HepG2 (cell line): ENCODE results near the gene CRYBA2. TPM values are rescaled to one million over a fixed set of nuclear protein-coding genes. Genes with fewer than 3 reads are reported as not detected.

Source experiments
- ATAC-seq: fragments of 200-7000 bp; cut with Tn5 transposase; 3 replicates; pipeline ENCODE4 v1.9.1; 2020; ENCODE audit warnings: mild to moderate bottlenecking, moderate library complexity
- BruUV-seq: library from RNA; stranded (reverse); fragments of 400-500 nt; replicated peaks from 2 replicates; lab custom pipeline; 2021; lab: Mats Ljungman, UMichigan
- CTCF ChIA-PET: fragments of 300-600 bp; formaldehyde crosslinking; extraction: SDS; loops from one replicate; lab custom pipeline; 2021; ENCODE audit warnings: low total read pairs, inconsistent platforms, low intra/inter-chr PET ratio; lab: Yijun Ruan, JAX
- POLR2A ChIA-PET: fragments of 350-600 bp; sonication (Branson Sonifier 250); formaldehyde crosslinking; loops from one replicate; lab custom pipeline; 2020; ENCODE audit warnings: antibody characterized with exemption, inconsistent platforms; lab: Yijun Ruan, JAX
- DNase-seq: peaks from one replicate; pipeline ENCODE4 v3.0.0-alpha.2; 2015; ENCODE audit warnings: low spot score
- FAIRE-seq: peaks from 3 replicates; lab custom pipeline; 2011; peaks lifted over from hg19 to GRCh38; lab: Jason Lieb, UNC
- H2AFZ ChIP-seq: one replicate; pipeline ENCODE4 v1.6.1; 2011; ENCODE audit warnings: low read length, inconsistent platforms
- H3K27ac ChIP-seq: fragments of 300-600 bp; 3 replicates; pipeline ENCODE4 v1.8.0; 2011; ENCODE audit warnings: mixed run types, mild to moderate bottlenecking, mixed read lengths, low read length, inconsistent platforms; ENCODE audit not compliant: insufficient read depth; ENCODE audit errors: extremely low read length
- H3K27me3 ChIP-seq, 2 experiments: fragments of 200-600 bp in 1 of 2; 2 replicates in 1 of 2; 3 replicates in 1 of 2; pipeline versions ENCODE4 v1.6.0 to v1.8.0; 2011; ENCODE audit warnings: low read length in 2 of 2, mild to moderate bottlenecking in 2 of 2, moderate library complexity in 2 of 2, inconsistent platforms in 1 of 2; ENCODE audit not compliant: insufficient read depth in 2 of 2, control insufficient read depth in 1 of 2
- H3K36me3 ChIP-seq, 2 experiments: fragments of 200-600 bp in 1 of 2; replicated peaks in 1 of 2; 2 replicates in 1 of 2; 3 replicates in 1 of 2; pipeline versions ENCODE4 v1.5.1 to v1.8.0; 2011; ENCODE audit warnings: low read length in 2 of 2, inconsistent platforms in 1 of 2; ENCODE audit not compliant: insufficient read depth in 2 of 2, control insufficient read depth in 1 of 2
- H3K4me1 ChIP-seq: 2 replicates; pipeline ENCODE4 v1.5.1; 2012; ENCODE audit warnings: low read length, inconsistent platforms; ENCODE audit not compliant: insufficient read depth
- H3K4me2 ChIP-seq: 2 replicates; pipeline ENCODE4 v1.6.0; 2011; ENCODE audit warnings: low read depth, low read length, inconsistent platforms
- H3K4me3 ChIP-seq, 3 experiments: fragments of 200-600 bp in 1 of 3; sonication (generic), shearing (Covaris generic) in 1 of 3; replicated peaks in 1 of 3; 2 replicates each; pipeline ENCODE4 v1.5.1; 2011 to 2016; ENCODE audit warnings: low read length in 3 of 3, inconsistent platforms in 2 of 3, low read depth in 2 of 3, mild to moderate bottlenecking in 2 of 3, control low read depth in 1 of 3, mixed read lengths in 1 of 3; ENCODE audit not compliant: insufficient read depth in 1 of 3
- H3K79me2 ChIP-seq: one replicate; pipeline ENCODE4 v1.6.1; 2011; ENCODE audit warnings: low read length, inconsistent platforms; ENCODE audit not compliant: insufficient read depth
- H3K9ac ChIP-seq: 2 replicates; pipeline ENCODE4 v1.6.0; 2011; ENCODE audit warnings: mild to moderate bottlenecking, low read depth, low read length, inconsistent platforms; ENCODE audit not compliant: insufficient read depth
- H3K9me3 ChIP-seq: 2 replicates; pipeline ENCODE4 v1.5.1; 2012; ENCODE audit warnings: mild to moderate bottlenecking, low read length
- H4K20me1 ChIP-seq: 2 replicates; pipeline ENCODE4 v1.6.0; 2011; ENCODE audit warnings: inconsistent platforms, mild to moderate bottlenecking, low read length, moderate library complexity; ENCODE audit not compliant: insufficient read depth
- ATF7 ChIP-seq, 2 experiments: fragments of 450-650 bp in 1 of 2; sonication (generic) in 1 of 2; formaldehyde crosslinking in 1 of 2; IDR thresholded peaks; 2 replicates each; pipeline versions ENCODE4 v1.4.0 to v1.6.1; 2016 to 2020; ENCODE audit warnings: antibody characterized with exemption in 1 of 2, mild to moderate bottlenecking in 1 of 2, missing genetic modification reagents in 1 of 2
- FOXA1 ChIP-seq, 2 experiments: fragments of 450-650 bp in 1 of 2; sonication (generic) in 1 of 2; formaldehyde crosslinking in 1 of 2; IDR thresholded peaks; 2 replicates each; pipeline versions ENCODE4 v1.4.0 to v1.6.1; 2016 to 2020; ENCODE audit warnings: missing genetic modification reagents in 1 of 2
- IRF2 ChIP-seq: IDR thresholded peaks from 2 replicates; pipeline ENCODE4 v1.6.1; 2018; ENCODE audit warnings: missing genetic modification reagents, missing compliant biosample characterization
- ISX ChIP-seq: sonication (generic); formaldehyde crosslinking; conservative IDR thresholded peaks from 2 replicates; pipeline ENCODE4 v1.5.0; 2020; ENCODE audit warnings: missing genetic modification reagents
- KLF6 ChIP-seq: IDR thresholded peaks from 2 replicates; pipeline ENCODE4 v1.8.0; 2016; ENCODE audit warnings: missing biosample characterization, missing genetic modification reagents
- NFE2 ChIP-seq: sonication (generic); formaldehyde crosslinking; IDR thresholded peaks from 2 replicates; pipeline ENCODE4 v1.4.0; 2020; ENCODE audit warnings: missing genetic modification reagents
- ZNF678 ChIP-seq: sonication (generic); formaldehyde crosslinking; IDR thresholded peaks from 2 replicates; pipeline ENCODE4 v1.4.0; 2020; ENCODE audit warnings: mild to moderate bottlenecking, missing genetic modification reagents
- WGBS: methylation state at CpG from one replicate; pipeline ENCODE4 v1.1.6; 2017; ENCODE audit warnings: low lambda C conversion rate; 5-methylcytosine and 5-hydroxymethylcytosine counted together
- in situ Hi-C: cut with HindIII; loops from 2 replicates; pipeline ENCODE4 v1.10.0; 2017; ENCODE audit warnings: low pct_unique_long_range_greater_than_20kb; ENCODE audit not compliant: extremely low pct_ligation_motif_present
- intact Hi-C: fragments of 100-400 bp; cut with micrococcal nuclease; formaldehyde crosslinking; loops from one replicate; pipeline ENCODE4 v1.10.0; 2022; ENCODE audit not compliant: unreplicated experiment
- polyA plus RNA-seq, 8 experiments: library from polyadenylated mRNA; depleted of rRNA in 3 of 8; stranded (reverse) in 7 of 8; unstranded in 1 of 8; fragments of >200 nt; fragmentation: Illumina TruSeq in 4 of 8; extraction: Trizol in 4 of 8; gene quantifications; 2 replicates each; pipeline versions ENCODE4 v1.2.1 to v1.2.3, GENCODE V29; 2011 to 2016; ENCODE audit warnings: low read depth in 4 of 8, missing spikeins in 1 of 8, mixed read lengths in 1 of 8; ENCODE audit not compliant: insufficient read depth in 1 of 8
- total RNA-seq, 5 experiments: library from RNA; depleted of rRNA; stranded (reverse); fragments of >200 nt; fragmentation: Illumina TruSeq; extraction: Trizol; gene quantifications; 2 replicates each; pipeline ENCODE4 v1.2.3, GENCODE V29; 2016; ENCODE audit warnings: low read depth in 1 of 5
- TF ChIP-seq, protein P1 (sequence below): IDR thresholded peaks from 2 replicates; pipeline ENCODE4 v1.6.1; 2016; ENCODE audit warnings: missing compliant biosample characterization, missing genetic modification reagents, borderline replicate concordance
- TF ChIP-seq, protein P2 (sequence below): sonication (generic); formaldehyde crosslinking; IDR thresholded peaks from 2 replicates; pipeline ENCODE4 v1.4.0; 2020; ENCODE audit warnings: mild to moderate bottlenecking, low read depth, missing genetic modification reagents
- TF ChIP-seq, protein P3 (sequence below): IDR thresholded peaks from 2 replicates; pipeline ENCODE4 v1.6.1; 2016; ENCODE audit warnings: low read depth

CRYBA2 gene
- total and polyA plus RNA-seq, 2 of the 13 experiments (the other 11 are each of a cell fraction or from before 2014, with no cell fraction given): not detected

DNA sequence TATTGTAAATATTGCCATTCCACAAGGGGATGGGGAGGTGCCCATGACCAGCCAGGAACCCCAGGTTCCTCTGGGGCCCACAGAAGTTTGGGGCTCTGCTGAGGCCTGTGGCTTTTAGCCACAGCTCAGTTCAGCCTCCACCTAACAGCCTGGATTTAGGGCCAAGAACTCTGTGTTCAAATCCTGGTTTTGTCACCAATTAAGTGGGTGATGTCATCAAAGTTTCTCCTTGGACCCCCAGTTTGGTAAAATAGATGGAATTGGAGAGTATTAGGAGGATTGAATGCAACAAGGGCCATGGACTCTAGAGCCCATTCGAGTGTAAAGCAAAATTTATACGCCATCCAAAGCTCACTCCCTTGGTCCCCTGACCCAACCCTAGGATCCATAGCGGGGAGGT, 5.1 kb downstream of the CRYBA2 start (continued):
- TF ChIP-seq, protein P1, sequence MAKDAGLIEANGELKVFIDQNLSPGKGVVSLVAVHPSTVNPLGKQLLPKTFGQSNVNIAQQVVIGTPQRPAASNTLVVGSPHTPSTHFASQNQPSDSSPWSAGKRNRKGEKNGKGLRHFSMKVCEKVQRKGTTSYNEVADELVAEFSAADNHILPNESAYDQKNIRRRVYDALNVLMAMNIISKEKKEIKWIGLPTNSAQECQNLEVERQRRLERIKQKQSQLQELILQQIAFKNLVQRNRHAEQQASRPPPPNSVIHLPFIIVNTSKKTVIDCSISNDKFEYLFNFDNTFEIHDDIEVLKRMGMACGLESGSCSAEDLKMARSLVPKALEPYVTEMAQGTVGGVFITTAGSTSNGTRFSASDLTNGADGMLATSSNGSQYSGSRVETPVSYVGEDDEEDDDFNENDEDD (CRISPR knock-in tag): no peak
- no peak for TF ChIP-seq ISX (CRISPR knock-in tag)
- no peak for TF ChIP-seq KLF6 (CRISPR knock-in tag)
- TF ChIP-seq NFE2 (CRISPR knock-in tag): no peak
- no peak for TF ChIP-seq IRF2
- TF ChIP-seq, protein P2, sequence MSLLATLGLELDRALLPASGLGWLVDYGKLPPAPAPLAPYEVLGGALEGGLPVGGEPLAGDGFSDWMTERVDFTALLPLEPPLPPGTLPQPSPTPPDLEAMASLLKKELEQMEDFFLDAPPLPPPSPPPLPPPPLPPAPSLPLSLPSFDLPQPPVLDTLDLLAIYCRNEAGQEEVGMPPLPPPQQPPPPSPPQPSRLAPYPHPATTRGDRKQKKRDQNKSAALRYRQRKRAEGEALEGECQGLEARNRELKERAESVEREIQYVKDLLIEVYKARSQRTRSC: no peak
- no peak for TF ChIP-seq ZNF678 (CRISPR knock-in tag)
- peak; percentile 77 for TF ChIP-seq ATF7 (IDR thresholded peaks at IDR 0.05)
- TF ChIP-seq ATF7 (CRISPR knock-in tag; IDR thresholded peaks at IDR 0.05): no peak
- TF ChIP-seq FOXA1 (IDR thresholded peaks at IDR 0.05): no peak
- no peak for TF ChIP-seq FOXA1 (CRISPR knock-in tag; IDR thresholded peaks at IDR 0.05)

DNA sequence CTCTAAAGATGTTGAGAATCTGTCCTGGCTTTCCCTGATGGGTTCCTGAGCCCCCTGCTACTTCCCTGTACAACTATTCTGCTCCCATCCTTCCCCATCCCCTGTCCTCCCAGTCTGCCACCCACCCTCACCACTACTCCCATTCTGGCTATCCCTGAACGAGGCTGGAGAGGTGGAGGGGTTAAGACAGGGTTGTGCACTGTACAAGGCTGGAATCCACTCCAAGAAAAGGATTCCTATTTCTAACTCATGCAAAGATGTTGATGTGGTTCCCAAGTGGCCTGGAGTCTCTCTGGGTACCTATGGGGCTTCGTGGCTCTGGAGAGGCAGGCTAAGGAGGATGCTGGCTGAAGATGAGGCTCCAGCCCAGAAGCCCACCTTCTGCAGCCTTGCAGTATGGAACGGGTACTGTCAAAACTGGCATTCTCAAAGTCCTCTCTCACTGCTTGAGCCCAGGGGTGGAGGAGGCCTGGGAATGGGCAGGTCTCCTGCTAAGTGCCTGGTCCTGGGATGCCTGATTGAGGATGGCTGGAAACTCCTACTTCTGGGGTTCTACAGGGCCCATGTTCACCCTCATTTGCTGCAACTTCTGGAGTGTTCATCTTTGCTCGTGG, 7.0 kb downstream of the CRYBA2 start:
- Histone ChIP-seq H2AFZ (no peak overlapping the region), H3K4me2 (no peak overlapping the region), H3K9me3 (no peaks in the 10 kb centered on the region), H3K4me3 (no peak overlapping the region), H3K4me1 (peaks cover 7% of the 10 kb centered on the region; the same call in 1 of the 2 replicates), H3K27me3 (peaks cover 42 to 93% of the 10 kb centered on the region in 2 experiments), H3K9ac (no peak overlapping the region), H4K20me1 (peaks cover 10% of the 10 kb centered on the region; the same call in 1 of the 2 replicates), H3K79me2 (no peaks in the 10 kb centered on the region), H3K27ac (no peak overlapping the region), H3K36me3 (no peaks in the 10 kb centered on the region)
- TF ChIP-seq, protein P3, sequence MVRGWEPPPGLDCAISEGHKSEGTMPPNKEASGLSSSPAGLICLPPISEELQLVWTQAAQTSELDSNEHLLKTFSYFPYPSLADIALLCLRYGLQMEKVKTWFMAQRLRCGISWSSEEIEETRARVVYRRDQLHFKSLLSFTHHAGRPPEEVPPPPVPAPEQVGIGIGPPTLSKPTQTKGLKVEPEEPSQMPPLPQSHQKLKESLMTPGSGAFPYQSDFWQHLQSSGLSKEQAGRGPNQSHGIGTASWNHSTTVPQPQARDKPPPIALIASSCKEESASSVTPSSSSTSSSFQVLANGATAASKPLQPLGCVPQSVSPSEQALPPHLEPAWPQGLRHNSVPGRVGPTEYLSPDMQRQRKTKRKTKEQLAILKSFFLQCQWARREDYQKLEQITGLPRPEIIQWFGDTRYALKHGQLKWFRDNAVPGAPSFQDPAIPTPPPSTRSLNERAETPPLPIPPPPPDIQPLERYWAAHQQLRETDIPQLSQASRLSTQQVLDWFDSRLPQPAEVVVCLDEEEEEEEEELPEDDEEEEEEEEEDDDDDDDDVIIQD (CRISPR knock-in tag): no peak
- ChIA-PET CTCF (no interaction called here), POLR2A (no interaction called here)
- BruUV-seq: no TSS peak
- in situ Hi-C loops: no loop called here
- WGBS: 3% methylated on average over 4 of the region's 4 CpGs
- intact Hi-C loops: loop anchor here (10.0 kb wide), 1 partner anchor 121 kb away; no protein-coding TSS in a partner anchor
- ATAC-seq: no peak
- DNase-seq: no peak
- FAIRE-seq: no peak
